Activated naive CD4-positive, alpha-beta T cell treated with anti-CD3 and anti-CD28 coated beads, Interleukin-2, amount 50 U/mL, for 24 hours (primary cell): Measurements from ENCODE around the gene ZNF22.

ENCODE experiments used
- H3K27ac Mint-ChIP-seq: one replicate; pipeline ENCODE4 v1.8.0; 2021; ENCODE audit warnings: mild to moderate bottlenecking, mixed read lengths
- H3K27me3 Mint-ChIP-seq: one replicate; pipeline ENCODE4 v1.8.0; 2021; ENCODE audit warnings: mixed read lengths
- H3K36me3 Mint-ChIP-seq: one replicate; pipeline ENCODE4 v1.8.0; 2021; ENCODE audit warnings: mixed read lengths
- H3K4me1 Mint-ChIP-seq: one replicate; pipeline ENCODE4 v1.8.0; 2021; ENCODE audit warnings: mixed read lengths
- H3K4me3 Mint-ChIP-seq: one replicate; pipeline ENCODE4 v1.8.0; 2021; ENCODE audit warnings: mild to moderate bottlenecking, mixed read lengths
- H3K9me3 Mint-ChIP-seq: one replicate; pipeline ENCODE4 v1.8.0; 2021; ENCODE audit warnings: mixed read lengths

ZNF22 gene

GRCh38 chr10:44991571-44991970, 9.2 kb upstream of the ZNF22 start:
- H3K4me1 Mint-ChIP-seq = peaks cover 14% of the 10 kb centered on the region
- H3K27me3 Mint-ChIP-seq = peaks cover 2% of the 10 kb centered on the region
- H3K36me3 Mint-ChIP-seq = peaks cover 1% of the 10 kb centered on the region
- H3K9me3 Mint-ChIP-seq = no peaks in the 10 kb centered on the region
- H3K4me3 Mint-ChIP-seq = no peak overlapping the region
- no peak overlapping the region for H3K27ac Mint-ChIP-seq

GRCh38 chr10:44992070-44992731, 8.5 kb upstream of the ZNF22 start:
- no peak overlapping the region for H3K27ac Mint-ChIP-seq
- H3K4me3 Mint-ChIP-seq = no peak overlapping the region
- peaks cover 17% of the 10 kb centered on the region for H3K4me1 Mint-ChIP-seq
- no peaks in the 10 kb centered on the region for H3K9me3 Mint-ChIP-seq
- H3K36me3 Mint-ChIP-seq = peaks cover 1% of the 10 kb centered on the region
- H3K27me3 Mint-ChIP-seq = peaks cover 2% of the 10 kb centered on the region

DNA sequence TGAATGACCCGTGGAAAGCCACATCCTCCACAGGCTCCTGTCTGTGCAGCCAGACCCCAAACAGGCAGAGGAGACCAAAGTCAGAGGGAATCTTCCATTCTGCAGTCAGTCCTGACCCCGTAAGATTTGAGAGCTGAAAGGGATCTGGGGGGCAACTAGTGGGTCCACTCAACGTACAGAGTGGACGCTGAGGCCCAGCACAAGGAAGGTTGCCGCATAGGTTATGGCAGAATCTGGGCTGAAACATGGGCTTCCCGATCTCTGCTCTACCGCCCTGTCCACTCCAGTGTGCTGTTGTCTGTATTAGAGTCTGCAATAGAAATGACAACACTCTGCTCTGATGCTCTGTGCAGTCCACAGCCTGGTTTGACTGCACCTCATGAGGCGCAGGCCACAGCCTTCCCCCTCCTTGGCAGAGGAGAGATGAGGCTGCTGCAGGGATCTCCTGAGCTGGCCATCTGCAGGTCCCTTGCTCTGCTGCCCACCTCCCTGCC, 7.9 kb upstream of the ZNF22 start:
- no peak overlapping the region for H3K27ac Mint-ChIP-seq
- H3K9me3 Mint-ChIP-seq = no peaks in the 10 kb centered on the region
- H3K4me3 Mint-ChIP-seq = no peak overlapping the region
- H3K4me1 Mint-ChIP-seq = peaks cover 17% of the 10 kb centered on the region
- peaks cover 1% of the 10 kb centered on the region for H3K36me3 Mint-ChIP-seq
- peaks cover 2% of the 10 kb centered on the region for H3K27me3 Mint-ChIP-seq

DNA sequence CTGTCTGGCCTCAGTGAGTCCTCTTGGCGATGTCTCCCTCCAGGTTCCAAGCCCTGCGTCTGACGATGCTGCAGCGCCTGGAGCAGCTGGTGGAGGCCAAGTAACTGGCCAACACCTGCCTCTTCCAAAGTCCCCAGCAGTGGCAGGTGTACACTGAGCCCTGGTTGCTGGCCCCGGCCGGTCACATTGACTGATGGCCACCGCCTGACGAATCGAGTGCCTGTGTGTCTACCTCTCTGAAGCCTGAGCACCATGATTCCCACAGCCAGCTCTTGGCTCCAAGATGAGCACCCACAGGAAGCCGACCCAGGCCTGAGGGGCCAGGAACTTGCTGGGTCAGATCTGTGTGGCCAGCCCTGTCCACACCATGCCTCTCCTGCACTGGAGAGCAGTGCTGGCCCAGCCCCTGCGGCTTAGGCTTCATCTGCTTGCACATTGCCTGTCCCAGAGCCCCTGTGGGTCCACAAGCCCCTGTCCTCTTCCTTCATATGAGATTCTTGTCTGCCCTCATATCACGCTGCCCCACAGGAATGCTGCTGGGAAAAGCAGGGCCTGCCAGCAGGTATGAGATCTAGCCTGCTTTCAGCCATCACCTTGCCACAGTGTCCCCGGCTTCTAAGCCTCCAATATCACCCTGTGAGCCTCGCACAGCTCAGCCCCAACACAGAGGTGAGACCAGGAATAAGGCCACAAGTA, 7.3 kb upstream of the ZNF22 start:
- Mint-ChIP-seq H3K36me3 (peaks cover 1% of the 10 kb centered on the region), H3K4me3 (no peak overlapping the region), H3K9me3 (no peaks in the 10 kb centered on the region), H3K27ac (no peak overlapping the region), H3K27me3 (peaks cover 2% of the 10 kb centered on the region), H3K4me1 (peaks cover 17% of the 10 kb centered on the region)

- Mint-ChIP-seq H3K4me1 (peaks cover 17% of the 10 kb centered on the region), H3K27me3 (no peaks in the 10 kb centered on the region), H3K9me3 (no peaks in the 10 kb centered on the region), H3K4me3 (no peak overlapping the region), H3K27ac (no peak overlapping the region), H3K36me3 (peaks cover 1% of the 10 kb centered on the region)
Observed at GRCh38 chr10:44993922-44994751, 6.6 kb upstream of the ZNF22 start.

DNA sequence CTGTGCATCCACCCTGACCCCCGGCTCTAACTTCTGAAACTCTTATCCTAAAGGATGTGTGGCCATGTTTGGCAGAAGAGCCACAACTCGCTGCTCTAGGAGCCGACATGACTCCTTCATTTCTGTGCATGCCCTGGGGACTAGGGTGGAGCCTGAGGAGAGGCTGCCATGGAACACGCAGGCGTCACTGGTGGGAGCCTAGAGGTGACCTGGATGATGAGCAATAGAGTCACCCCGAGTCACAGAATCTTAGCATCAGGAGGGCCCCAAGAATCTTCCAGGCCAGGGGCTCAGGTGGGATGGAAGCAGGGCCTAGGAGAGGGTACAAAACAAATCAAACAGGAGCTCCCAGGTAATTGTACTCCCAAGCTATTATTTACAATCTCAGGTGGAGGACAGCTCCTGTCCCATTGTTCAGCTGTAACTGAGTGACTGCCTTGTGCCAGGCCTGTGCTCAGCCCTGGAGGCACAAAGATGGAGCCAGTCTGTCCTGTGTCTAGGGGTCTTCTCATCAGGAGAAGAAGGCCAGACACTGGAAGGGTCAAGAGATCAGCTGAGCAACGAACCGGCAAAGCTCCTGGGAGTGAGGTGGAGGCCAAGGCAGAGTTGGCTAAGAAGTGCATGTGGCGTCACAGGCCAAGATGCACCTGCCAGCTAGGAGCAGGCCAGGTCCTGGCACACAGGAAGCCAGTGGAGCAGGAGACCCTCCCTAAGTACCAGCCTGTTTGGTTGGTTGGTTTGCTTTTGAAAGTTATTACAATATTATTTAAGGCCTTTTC, 5.8 kb upstream of the ZNF22 start:
- no peaks in the 10 kb centered on the region for H3K27me3 Mint-ChIP-seq
- H3K27ac Mint-ChIP-seq = no peak overlapping the region

GRCh38 chr10:44995581-44995913, 5.2 kb upstream of the ZNF22 start:
- peaks cover 7% of the 10 kb centered on the region for H3K36me3 Mint-ChIP-seq
- peaks cover 28% of the 10 kb centered on the region for H3K4me1 Mint-ChIP-seq
- H3K27me3 Mint-ChIP-seq = no peaks in the 10 kb centered on the region
- peaks cover 11% of the 10 kb centered on the region for H3K9me3 Mint-ChIP-seq
- peak overlapping the region; percentile 38 for H3K27ac Mint-ChIP-seq
- H3K4me3 Mint-ChIP-seq = no peak overlapping the region

More for the DNA sequence above, 5.8 kb upstream of the ZNF22 start:
- peaks cover 22% of the 10 kb centered on the region for H3K4me1 Mint-ChIP-seq
- H3K4me3 Mint-ChIP-seq = no peak overlapping the region
- H3K9me3 Mint-ChIP-seq = peaks cover 7% of the 10 kb centered on the region
- peaks cover 4% of the 10 kb centered on the region for H3K36me3 Mint-ChIP-seq

- Mint-ChIP-seq H3K4me3 (no peak overlapping the region), H3K9me3 (peaks cover 11% of the 10 kb centered on the region), H3K4me1 (peaks cover 30% of the 10 kb centered on the region), H3K27ac (peak overlapping the region; percentile 38), H3K27me3 (no peaks in the 10 kb centered on the region), H3K36me3 (peaks cover 7% of the 10 kb centered on the region)
Observed at GRCh38 chr10:44995914-44996669, 4.6 kb upstream of the ZNF22 start.

- H3K36me3 Mint-ChIP-seq = peaks cover 8% of the 10 kb centered on the region
- H3K9me3 Mint-ChIP-seq = peaks cover 11% of the 10 kb centered on the region
- H3K4me1 Mint-ChIP-seq = peaks cover 38% of the 10 kb centered on the region
- no peaks in the 10 kb centered on the region for H3K27me3 Mint-ChIP-seq
- H3K4me3 Mint-ChIP-seq = no peak overlapping the region
- no peak overlapping the region for H3K27ac Mint-ChIP-seq
Observed at GRCh38 chr10:44997105-44997748, 3.5 kb upstream of the ZNF22 start.

GRCh38 chr10:44998146-44998631, 2.5 kb upstream of the ZNF22 start:
- Mint-ChIP-seq H3K4me3 (no peak overlapping the region), H3K9me3 (peaks cover 16% of the 10 kb centered on the region), H3K27ac (no peak overlapping the region), H3K4me1 (peaks cover 45% of the 10 kb centered on the region), H3K36me3 (peaks cover 17% of the 10 kb centered on the region), H3K27me3 (no peaks in the 10 kb centered on the region)

GRCh38 chr10:45000138-45000751, 478 bp upstream of the ZNF22 start:
- Mint-ChIP-seq H3K9me3 (peaks cover 20% of the 10 kb centered on the region), H3K36me3 (peaks cover 36% of the 10 kb centered on the region), H3K4me3 (peak overlapping the region; percentile 87), H3K4me1 (peaks cover 44% of the 10 kb centered on the region), H3K27ac (peak overlapping the region; percentile 95), H3K27me3 (no peaks in the 10 kb centered on the region)

- Mint-ChIP-seq H3K27ac (peak overlapping the region; percentile 87), H3K36me3 (peaks cover 43% of the 10 kb centered on the region), H3K9me3 (peaks cover 20% of the 10 kb centered on the region), H3K27me3 (no peaks in the 10 kb centered on the region), H3K4me3 (peak overlapping the region; percentile 90), H3K4me1 (peaks cover 33% of the 10 kb centered on the region)
Observed at GRCh38 chr10:45001381-45002148, 842 bp downstream of the ZNF22 start.

DNA sequence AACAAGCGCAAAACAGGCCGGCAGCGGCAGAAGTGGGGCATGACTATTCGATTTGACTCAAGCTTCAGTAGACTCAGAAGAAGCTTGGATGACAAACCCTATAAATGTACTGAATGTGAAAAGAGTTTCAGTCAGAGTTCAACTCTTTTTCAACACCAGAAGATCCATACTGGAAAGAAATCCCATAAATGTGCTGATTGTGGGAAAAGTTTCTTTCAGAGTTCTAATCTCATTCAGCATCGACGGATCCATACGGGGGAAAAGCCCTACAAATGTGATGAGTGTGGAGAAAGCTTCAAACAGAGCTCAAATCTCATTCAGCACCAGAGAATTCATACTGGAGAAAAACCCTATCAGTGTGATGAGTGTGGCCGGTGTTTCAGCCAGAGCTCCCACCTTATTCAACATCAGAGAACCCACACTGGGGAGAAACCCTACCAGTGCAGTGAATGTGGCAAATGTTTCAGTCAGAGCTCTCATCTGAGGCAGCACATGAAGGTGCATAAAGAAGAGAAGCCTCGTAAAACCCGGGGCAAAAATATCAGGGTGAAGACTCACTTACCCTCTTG, 2.8 kb downstream of the ZNF22 start:
- H3K27me3 Mint-ChIP-seq = no peaks in the 10 kb centered on the region
- H3K27ac Mint-ChIP-seq = no peak overlapping the region
- H3K4me3 Mint-ChIP-seq = no peak overlapping the region
- peaks cover 30% of the 10 kb centered on the region for H3K4me1 Mint-ChIP-seq
- H3K9me3 Mint-ChIP-seq = peaks cover 20% of the 10 kb centered on the region
- peaks cover 43% of the 10 kb centered on the region for H3K36me3 Mint-ChIP-seq
